Immature natural killer cell (primary cell): ENCODE data around the gene SCARF2. TPM values are rescaled to one million over a fixed set of nuclear protein-coding genes. Genes with fewer than 3 reads are reported as not detected.

Source experiments
- DNase-seq, 3 donors: peaks; one replicate each; pipeline ENCODE4 v3.0.0; 2022; ENCODE audit warnings: mixed read lengths in 1 of 3
- H3K27ac Mint-ChIP-seq, 6 donors: one replicate each; pipeline ENCODE4 v1.8.0; 2020; ENCODE audit warnings: mixed read lengths in 6 of 6, mild to moderate bottlenecking in 5 of 6, inconsistent platforms in 4 of 6, moderate library complexity in 3 of 6
- H3K27me3 Mint-ChIP-seq, 3 donors: one replicate each; pipeline ENCODE4 v1.8.0; 2020 to 2021; ENCODE audit warnings: low read depth in 3 of 3, mild to moderate bottlenecking in 3 of 3, mixed read lengths in 3 of 3, moderate library complexity in 3 of 3, inconsistent platforms in 1 of 3
- H3K36me3 Mint-ChIP-seq, 3 donors: one replicate each; pipeline ENCODE4 v1.8.0; 2020; ENCODE audit warnings: mixed read lengths in 3 of 3, inconsistent platforms in 2 of 3, mild to moderate bottlenecking in 2 of 3
- H3K4me1 Mint-ChIP-seq, 2 donors: one replicate each; pipeline ENCODE4 v1.8.0; 2020; ENCODE audit warnings: inconsistent platforms in 2 of 2, mild to moderate bottlenecking in 2 of 2, mixed read lengths in 2 of 2, moderate library complexity in 1 of 2
- H3K4me3 Mint-ChIP-seq, 5 donors: one replicate each; pipeline ENCODE4 v1.8.0; 2020; ENCODE audit warnings: mild to moderate bottlenecking in 5 of 5, mixed read lengths in 5 of 5, inconsistent platforms in 3 of 5, moderate library complexity in 3 of 5
- H3K9me3 Mint-ChIP-seq, 6 donors: one replicate each; pipeline ENCODE4 v1.8.0; 2020; ENCODE audit warnings: mild to moderate bottlenecking in 6 of 6, mixed read lengths in 6 of 6, inconsistent platforms in 4 of 6, moderate library complexity in 3 of 6
- polyA plus RNA-seq, 3 donors: library from polyadenylated mRNA; unstranded; fragments of 300-500 nt; fragmentation: Illumina TruSeq; gene quantifications; one replicate each; pipeline ENCODE4 v1.2.3, GENCODE V29; 2021

The SCARF2 gene
- polyA plus RNA-seq, 3 donors from 2014 or later = 0.48 TPM; not detected in 2

DNA sequence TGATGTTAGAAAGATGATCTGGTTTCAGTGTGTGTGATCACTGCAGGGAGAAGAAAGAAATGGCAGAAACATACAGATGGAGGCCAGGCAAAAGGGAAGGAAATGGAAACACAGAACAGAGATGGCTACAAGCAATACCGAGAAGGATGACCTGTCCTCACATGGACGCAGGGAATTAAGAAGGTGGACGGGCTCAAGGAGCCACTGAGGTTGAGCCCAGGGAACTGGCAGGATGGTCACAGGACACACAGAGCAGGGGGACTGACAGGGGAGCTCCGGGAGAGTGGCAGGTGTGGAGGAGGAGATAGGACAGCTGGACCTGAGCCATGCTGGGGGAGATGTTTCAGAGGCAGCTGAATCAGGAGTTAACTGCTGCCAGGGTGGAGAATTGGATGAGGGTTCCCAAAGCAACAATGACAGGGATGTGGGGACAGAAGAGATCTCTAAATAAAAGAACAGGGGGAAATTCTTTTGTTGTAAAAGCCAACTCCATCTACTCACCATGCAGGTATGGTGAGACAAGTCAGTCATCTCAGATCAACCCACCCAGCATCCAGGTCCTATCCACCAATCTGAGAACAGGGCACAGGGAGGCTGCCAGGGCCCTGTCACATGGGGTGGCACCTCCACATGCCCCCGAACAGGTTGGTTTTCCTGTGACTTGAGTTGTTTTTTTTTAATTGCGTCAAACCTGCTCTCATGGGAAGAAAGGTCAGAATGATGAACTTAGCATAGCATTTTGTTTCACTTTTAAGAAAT, 31.7 kb upstream of the SCARF2 start:
- H3K27ac Mint-ChIP-seq = peak overlapping the region in 3 of 6 donors; percentile 12 to 49 (median 38)
- peaks cover 13 to 14% of the 10 kb centered on the region in 2 donors for H3K4me1 Mint-ChIP-seq
- H3K4me3 Mint-ChIP-seq = no peak overlapping the region
- no peaks in the 10 kb centered on the region for H3K9me3 Mint-ChIP-seq
- H3K36me3 Mint-ChIP-seq = peaks cover 11 to 21% (median 15%) of the 10 kb centered on the region in 3 donors
- no peak for DNase-seq
- peaks cover 0 to 3% (median 0%) of the 10 kb centered on the region in 3 donors for H3K27me3 Mint-ChIP-seq

DNA sequence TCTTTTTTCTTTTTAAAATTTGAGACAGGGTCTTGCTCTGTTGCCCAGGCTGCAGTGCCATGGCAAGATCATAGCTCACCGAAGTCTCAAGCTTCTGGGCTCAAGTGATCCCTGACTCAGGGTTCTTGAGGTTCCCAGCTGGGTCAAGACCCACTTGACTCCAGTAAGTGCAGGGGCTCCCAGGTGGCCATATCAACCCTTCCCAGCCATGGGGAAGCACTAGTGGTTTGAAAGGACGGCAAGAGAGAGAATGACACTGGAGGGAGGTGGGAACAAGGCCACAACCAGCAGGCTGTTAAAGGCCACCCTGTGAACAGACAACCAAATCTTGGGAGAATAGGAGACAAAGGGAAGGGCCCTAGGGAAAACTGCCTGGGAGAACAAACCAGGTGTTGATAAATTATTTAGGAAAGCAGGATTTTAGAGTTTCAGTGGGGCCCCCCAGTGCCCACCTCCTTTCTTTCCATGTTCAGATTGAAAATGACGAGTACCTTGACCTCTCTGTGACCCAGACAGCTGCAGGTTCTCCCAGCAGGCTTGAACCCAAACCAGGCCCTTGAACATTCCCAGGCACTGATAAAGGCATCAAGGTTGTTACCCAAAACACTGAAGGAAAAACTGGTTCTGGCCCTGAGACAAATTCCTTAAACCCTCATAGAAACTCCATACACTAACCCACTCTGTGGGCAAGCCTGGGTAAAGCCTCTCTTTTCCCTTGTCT, 29.2 kb upstream of the SCARF2 start:
- no peaks in the 10 kb centered on the region for H3K9me3 Mint-ChIP-seq
- H3K27me3 Mint-ChIP-seq = peaks cover 0 to 3% (median 0%) of the 10 kb centered on the region in 3 donors
- H3K36me3 Mint-ChIP-seq = peaks cover 15 to 26% (median 17%) of the 10 kb centered on the region in 3 donors
- H3K4me1 Mint-ChIP-seq = peaks cover 33% of the 10 kb centered on the region in 2 donors
- H3K27ac Mint-ChIP-seq = peak overlapping the region in 1 of 6 donors; percentile 49
- H3K4me3 Mint-ChIP-seq = no peak overlapping the region
- no peak for DNase-seq

DNA sequence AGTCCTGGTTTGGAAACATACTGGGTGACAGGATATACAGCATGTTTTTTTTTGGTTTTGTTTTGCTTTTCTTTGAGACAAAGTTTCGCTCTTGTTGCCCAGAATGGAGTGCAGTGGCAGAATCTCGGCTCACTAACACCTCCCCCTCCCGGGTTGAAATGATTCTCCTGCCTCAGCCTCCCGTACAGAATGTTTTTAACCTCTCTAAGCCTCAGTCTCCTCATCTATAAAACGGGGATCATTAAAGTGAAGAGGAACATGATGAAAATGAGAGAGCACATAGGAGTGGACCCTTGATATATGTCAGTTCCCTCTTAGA, 28.1 kb upstream of the SCARF2 start:
- H3K36me3 Mint-ChIP-seq = peaks cover 15 to 28% (median 16%) of the 10 kb centered on the region in 3 donors
- peak overlapping the region in 4 of 6 donors; percentile 11 to 62 (median 38) for H3K27ac Mint-ChIP-seq
- peaks cover 38 to 39% of the 10 kb centered on the region in 2 donors for H3K4me1 Mint-ChIP-seq
- peak overlapping the region in 1 of 5 donors; percentile 29 for H3K4me3 Mint-ChIP-seq
- H3K27me3 Mint-ChIP-seq = peaks cover 0 to 1% (median 0%) of the 10 kb centered on the region in 3 donors
- no peak for DNase-seq
- H3K9me3 Mint-ChIP-seq = no peaks in the 10 kb centered on the region

DNA sequence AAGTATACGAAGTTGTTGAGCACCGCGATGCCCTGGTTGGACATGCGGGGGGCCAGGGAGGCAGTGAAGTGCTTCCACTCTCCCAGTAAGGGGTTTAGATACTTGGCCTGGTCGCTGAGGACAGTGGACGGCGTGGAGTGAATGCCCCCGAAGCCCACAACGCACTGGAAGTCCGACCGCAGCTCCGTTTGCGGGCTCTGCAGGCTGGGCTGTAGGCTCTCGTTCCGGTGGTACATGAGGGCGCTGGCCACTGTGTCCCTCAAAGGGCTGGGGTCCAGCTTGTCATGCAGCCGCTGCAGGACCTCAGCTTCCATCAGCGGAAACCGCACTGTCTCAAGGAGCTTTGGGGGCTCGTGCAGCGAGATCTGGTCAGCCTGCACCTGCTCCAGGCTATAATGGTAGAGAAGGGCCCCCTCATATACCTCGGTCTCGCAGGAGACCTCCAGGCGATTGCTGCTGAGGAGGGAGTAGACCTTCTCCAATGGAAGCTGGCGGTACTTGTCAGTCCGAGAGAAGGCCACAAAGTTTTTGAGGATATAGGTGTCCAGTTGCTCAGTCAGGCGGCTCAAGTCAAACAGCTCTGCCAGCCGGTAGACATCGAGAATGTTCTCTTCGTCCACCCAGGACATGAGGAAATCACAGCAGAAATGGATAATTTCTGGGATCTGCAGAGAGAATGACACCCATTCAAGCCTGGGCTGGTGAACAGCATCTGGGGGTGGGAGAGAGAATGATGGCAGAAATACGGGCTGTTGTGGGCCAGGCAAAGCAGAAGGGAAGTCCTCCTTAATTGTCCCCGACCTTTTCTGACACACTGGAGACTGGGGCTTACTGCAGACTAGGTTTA, 27.5 kb upstream of the SCARF2 start:
- DNase-seq = no peak
- Mint-ChIP-seq H3K4me3 (no peak overlapping the region), H3K4me1 (peaks cover 37 to 39% of the 10 kb centered on the region in 2 donors), H3K27ac (peak overlapping the region; percentile 28 to 96 (median 86)), H3K27me3 (no peaks in the 10 kb centered on the region), H3K9me3 (no peaks in the 10 kb centered on the region), H3K36me3 (peaks cover 12 to 24% (median 13%) of the 10 kb centered on the region in 3 donors)

DNA sequence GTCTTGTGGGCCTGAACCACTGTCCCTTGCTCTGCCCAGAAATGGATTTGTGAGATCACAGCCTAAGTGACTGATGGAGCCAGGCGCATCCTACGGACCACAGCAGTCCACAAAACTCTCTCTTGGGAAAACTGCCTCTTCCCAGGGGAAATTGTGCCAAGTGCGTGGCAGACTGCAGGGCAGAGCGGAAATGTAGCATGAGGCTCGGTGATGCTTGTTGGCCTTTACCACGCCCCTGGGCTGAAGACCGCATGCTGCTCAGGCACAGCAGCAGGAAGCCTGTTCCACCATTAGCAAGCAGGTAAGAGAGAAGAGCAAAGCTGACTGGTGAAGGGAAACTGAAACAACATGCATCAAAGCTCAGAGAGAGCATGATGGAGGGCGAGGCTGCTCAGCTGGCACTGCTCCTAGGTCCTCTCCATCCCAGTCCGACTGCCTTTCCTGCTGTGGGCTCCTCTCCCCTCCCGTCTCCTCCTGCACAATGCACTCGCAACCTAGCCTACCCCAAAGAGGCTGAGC, 26.5 kb upstream of the SCARF2 start:
- Mint-ChIP-seq H3K9me3 (no peaks in the 10 kb centered on the region), H3K4me3 (peak overlapping the region; percentile 38 to 83 (median 69)), H3K4me1 (peaks cover 37 to 43% of the 10 kb centered on the region in 2 donors), H3K27me3 (no peaks in the 10 kb centered on the region), H3K27ac (peak overlapping the region; percentile 77 to 96 (median 95)), H3K36me3 (peaks cover 11 to 26% (median 13%) of the 10 kb centered on the region in 3 donors)
- DNase-seq = peak in 1 of 3 donors; percentile 25

DNA sequence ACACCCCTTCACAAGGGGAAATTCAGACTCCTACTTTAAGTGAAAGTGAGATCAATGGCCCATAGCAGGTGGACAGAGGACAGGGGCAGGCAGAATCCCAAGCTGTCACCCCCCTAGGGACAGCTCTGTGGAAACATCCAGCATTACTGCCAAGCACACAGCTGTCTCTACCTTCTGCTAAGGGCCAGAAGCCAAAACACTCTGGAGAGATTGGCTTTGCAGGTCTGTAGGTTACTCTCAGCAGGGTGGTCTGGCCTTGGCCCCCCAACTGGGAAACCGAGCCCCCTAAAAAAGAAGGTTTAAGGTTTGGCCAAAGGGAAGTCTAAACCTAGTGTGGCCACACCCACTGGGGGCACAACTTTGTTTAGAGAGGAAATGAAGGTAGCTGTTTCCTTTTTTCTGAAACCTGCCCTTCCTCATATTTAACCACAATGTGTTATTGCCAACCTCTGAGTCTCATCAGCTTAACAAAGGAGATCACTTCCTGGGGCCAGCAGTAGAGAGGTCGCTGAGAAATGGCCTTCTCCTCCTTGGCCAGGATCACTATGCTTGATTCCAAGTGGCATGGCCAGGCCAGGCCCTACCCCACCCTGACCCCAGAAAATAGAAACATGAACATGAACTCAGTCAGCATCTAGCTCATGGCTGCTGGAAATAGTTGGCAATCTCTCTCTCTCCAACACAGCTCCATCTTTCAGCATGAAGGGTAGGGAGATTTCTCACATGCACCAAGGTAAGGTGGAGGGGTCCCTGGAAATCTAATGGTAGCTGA, 25.9 kb upstream of the SCARF2 start:
- H3K36me3 Mint-ChIP-seq = peaks cover 6 to 28% (median 8%) of the 10 kb centered on the region in 3 donors
- H3K27ac Mint-ChIP-seq = peak overlapping the region; percentile 77 to 96 (median 95)
- peaks cover 37 to 43% of the 10 kb centered on the region in 2 donors for H3K4me1 Mint-ChIP-seq
- H3K9me3 Mint-ChIP-seq = no peaks in the 10 kb centered on the region
- peak; percentile 18 to 40 (median 27) for DNase-seq
- H3K4me3 Mint-ChIP-seq = peak overlapping the region; percentile 38 to 83 (median 69)
- no peaks in the 10 kb centered on the region for H3K27me3 Mint-ChIP-seq

DNA sequence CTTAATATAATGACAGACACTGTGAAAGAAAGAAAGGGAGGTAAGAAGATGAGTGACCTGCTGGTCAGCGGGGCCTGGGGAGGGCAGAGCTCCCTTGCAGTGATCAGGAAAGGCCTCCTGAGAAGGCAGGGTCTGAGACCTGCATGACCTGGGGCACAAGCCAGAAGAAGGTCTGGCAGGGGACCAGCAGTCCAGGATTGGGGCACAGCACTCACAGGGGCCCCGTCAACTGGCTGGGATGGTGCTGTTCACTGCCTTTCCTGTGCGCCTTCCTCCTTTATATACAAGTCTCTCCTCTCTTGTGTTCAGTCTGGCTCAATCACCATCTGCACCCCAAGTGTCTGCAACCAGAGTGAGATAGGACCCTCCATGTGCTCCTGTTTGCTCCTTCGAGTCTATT, 22.2 kb upstream of the SCARF2 start:
- Mint-ChIP-seq H3K4me1 (peaks cover 41 to 48% of the 10 kb centered on the region in 2 donors), H3K9me3 (no peaks in the 10 kb centered on the region), H3K36me3 (peaks cover 4 to 44% (median 10%) of the 10 kb centered on the region in 3 donors), H3K27me3 (peaks cover 0 to 1% (median 0%) of the 10 kb centered on the region in 3 donors), H3K27ac (peak overlapping the region in 1 of 6 donors; percentile 17), H3K4me3 (no peak overlapping the region)
- no peak for DNase-seq

DNA sequence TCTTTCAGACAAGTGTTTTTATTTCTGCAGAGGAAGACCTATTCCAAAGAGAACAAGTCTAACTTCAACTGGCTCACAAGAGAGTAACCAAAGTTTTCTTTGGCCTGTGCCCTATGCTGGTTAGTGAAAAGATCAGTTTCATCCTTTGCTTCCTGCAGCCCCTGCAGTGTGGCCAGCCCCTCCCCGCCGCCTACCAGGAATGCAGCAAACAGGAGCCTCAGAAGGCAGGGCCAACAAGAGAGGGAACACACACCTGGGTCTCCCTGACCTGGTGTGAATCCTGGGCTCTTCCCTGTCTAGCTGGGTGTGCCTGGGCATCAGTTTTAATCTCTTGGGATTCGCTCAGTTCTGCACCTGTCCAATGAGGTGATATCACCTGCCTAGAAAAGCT, 21.5 kb upstream of the SCARF2 start:
- peaks cover 8 to 41% (median 10%) of the 10 kb centered on the region in 3 donors for H3K36me3 Mint-ChIP-seq
- peaks cover 34 to 41% of the 10 kb centered on the region in 2 donors for H3K4me1 Mint-ChIP-seq
- peaks cover 0 to 1% (median 1%) of the 10 kb centered on the region in 3 donors for H3K27me3 Mint-ChIP-seq
- DNase-seq = no peak
- H3K4me3 Mint-ChIP-seq = no peak overlapping the region
- peak overlapping the region in 2 of 6 donors; percentile 5 to 17 for H3K27ac Mint-ChIP-seq
- H3K9me3 Mint-ChIP-seq = no peaks in the 10 kb centered on the region

DNA sequence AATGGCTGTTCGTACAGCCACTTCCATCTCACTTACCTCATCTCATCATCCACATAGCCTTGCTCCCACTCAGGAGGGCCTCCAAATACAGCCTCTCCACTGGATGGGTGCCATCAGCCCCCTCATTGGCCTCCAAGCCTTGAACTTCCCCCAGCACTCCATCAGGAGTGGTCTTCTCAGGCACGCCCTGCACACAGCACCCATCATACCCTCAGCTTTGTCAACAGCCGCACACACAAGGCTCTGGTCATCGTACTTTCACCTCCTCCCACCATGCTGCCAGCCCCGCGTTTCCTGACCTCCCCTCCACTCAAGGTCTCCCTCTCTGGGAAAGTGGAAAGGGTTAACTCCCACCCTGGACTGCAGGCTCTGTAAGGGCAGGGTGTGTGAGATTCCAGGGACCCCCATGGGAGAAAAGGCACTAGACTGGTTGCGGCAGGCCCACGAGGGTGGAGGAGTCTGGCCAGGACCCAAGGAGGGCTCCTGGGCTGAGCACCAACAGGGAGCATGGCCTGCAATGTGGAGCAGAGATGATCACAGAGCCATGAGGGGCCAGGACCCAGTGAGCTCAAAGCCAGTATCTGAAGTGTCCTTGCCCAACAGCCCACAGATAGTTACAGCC, 21.0 kb upstream of the SCARF2 start:
- H3K27ac Mint-ChIP-seq = peak overlapping the region in 1 of 6 donors; percentile 7
- H3K36me3 Mint-ChIP-seq = peaks cover 5 to 36% (median 8%) of the 10 kb centered on the region in 3 donors
- no peak overlapping the region for H3K4me3 Mint-ChIP-seq
- peaks cover 0 to 1% (median 1%) of the 10 kb centered on the region in 3 donors for H3K27me3 Mint-ChIP-seq
- no peaks in the 10 kb centered on the region for H3K9me3 Mint-ChIP-seq
- DNase-seq = no peak
- H3K4me1 Mint-ChIP-seq = peaks cover 29 to 36% of the 10 kb centered on the region in 2 donors

DNA sequence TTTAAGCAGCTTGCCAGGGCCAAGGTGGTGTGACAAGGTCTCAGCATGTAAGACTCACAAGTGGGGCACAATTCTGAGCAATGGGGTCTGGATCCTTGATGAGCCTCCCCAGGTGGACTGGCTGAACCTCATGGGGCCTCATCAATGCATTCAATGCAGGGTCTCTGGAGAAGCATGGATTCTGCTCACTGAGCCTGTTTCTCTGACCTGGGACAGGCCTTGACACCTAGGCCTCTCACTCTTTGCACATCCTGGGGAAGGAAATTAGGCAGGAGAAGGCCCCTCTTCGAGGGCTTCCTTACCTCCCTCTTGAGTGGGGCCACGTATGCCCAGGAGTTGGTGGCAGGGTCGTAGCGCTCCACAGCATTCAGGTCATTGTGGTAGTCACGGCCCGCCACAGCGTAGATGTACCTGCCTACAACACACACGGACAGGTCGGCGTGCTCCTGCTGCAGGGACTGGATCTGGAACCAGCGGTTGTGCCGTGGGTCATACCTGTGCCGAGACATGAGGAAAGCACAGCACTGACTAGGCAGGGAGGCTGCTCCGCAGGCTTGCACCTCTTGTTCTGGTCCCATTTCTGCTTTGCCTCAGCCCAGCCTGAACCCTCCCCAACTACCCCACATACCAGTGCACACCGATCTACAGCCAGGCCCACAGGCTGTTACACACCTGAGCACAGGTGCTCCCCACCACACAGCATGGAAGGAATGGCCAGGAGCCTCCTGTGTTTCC, 20.0 kb upstream of the SCARF2 start:
- Mint-ChIP-seq H3K36me3 (peaks cover 4 to 36% (median 8%) of the 10 kb centered on the region in 3 donors), H3K27me3 (peaks cover 0 to 1% (median 1%) of the 10 kb centered on the region in 3 donors), H3K27ac (no peak overlapping the region), H3K9me3 (no peaks in the 10 kb centered on the region), H3K4me3 (no peak overlapping the region), H3K4me1 (peaks cover 19 to 26% of the 10 kb centered on the region in 2 donors)
- no peak for DNase-seq

DNA sequence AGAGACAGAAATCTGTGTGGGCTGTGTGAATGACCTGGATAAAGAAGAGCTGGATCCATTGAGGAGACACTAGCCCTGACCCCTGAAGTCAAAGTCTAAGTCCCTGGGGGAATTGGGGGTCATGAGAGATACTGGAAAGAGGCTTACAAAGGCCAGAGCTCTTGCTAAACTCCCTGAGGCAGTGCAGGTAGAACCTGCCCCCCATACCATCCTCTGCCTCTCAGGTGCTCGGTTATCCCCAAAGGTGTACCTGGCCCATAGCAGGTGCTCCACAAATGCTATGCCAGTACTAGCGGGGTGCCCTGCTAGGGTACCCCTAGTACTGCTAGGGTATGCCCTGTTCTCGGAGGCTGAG, 19.1 kb upstream of the SCARF2 start:
- peak overlapping the region in 1 of 6 donors; percentile 21 for H3K27ac Mint-ChIP-seq

More for the DNA sequence above, 19.1 kb upstream of the SCARF2 start:
- Mint-ChIP-seq H3K9me3 (no peaks in the 10 kb centered on the region), H3K4me1 (peaks cover 16 to 22% of the 10 kb centered on the region in 2 donors), H3K4me3 (no peak overlapping the region), H3K27me3 (peaks cover 0 to 1% (median 1%) of the 10 kb centered on the region in 3 donors), H3K36me3 (peaks cover 10 to 43% (median 16%) of the 10 kb centered on the region in 3 donors)
- no peak for DNase-seq
